ENCODE results near the gene RNF166.

GRCh38 chr16:88691924-88692560 lies 14.2 kb downstream of the RNF166 start:
- TF ChIP-seq TAF1 (IDR thresholded peaks at IDR 0.05; ENCODE audit: borderline replicate concordance, insufficient read depth, low read length) (no peak), POLR2AphosphoS5 (IDR thresholded peaks at IDR 0.05; ENCODE audit: low read depth, low read length) (no peak), REST (IDR thresholded peaks at IDR 0.05; ENCODE audit: insufficient read depth in 1 of 2, low read depth in 2 of 2, low read length in 2 of 2) (no peak), SIN3A (IDR thresholded peaks at IDR 0.05; ENCODE audit: borderline replicate concordance, insufficient read depth, low read length) (no peak)

Measured in PFSK-1 (cell line).